Right atrium auricular region (tissue), 2 donors: ENCODE data around the gene CCDC120. TPM values are rescaled to one million over a fixed set of nuclear protein-coding genes. Genes with fewer than 3 reads are reported as not detected.

Experiments used
- DNase-seq: peaks from one replicate; pipeline ENCODE4 v3.0.0-alpha.2; 2019; ENCODE audit warnings: low spot score
- H3K27ac ChIP-seq, 2 donors: fragments of 200-600 bp; sonication (generic); 1 replicate in 1 of 2; 2 replicates in 1 of 2; pipeline ENCODE4 v1.5.1; 2016 to 2019
- H3K27me3 ChIP-seq, 2 donors: fragments of 200-600 bp; sonication (generic); one replicate each; pipeline versions ENCODE4 v1.5.1 to v1.6.0; 2017 to 2019
- H3K36me3 ChIP-seq: fragments of 200-600 bp; sonication (generic); one replicate; pipeline ENCODE4 v1.5.1; 2016
- H3K4me1 ChIP-seq, 2 donors: fragments of 200-600 bp; sonication (generic); one replicate each; pipeline versions ENCODE4 v1.5.1 to v1.6.0; 2017 to 2019
- H3K4me3 ChIP-seq, 2 donors: fragments of 200-600 bp; sonication (generic); 1 replicate in 1 of 2; 2 replicates in 1 of 2; pipeline ENCODE4 v1.5.1; 2017 to 2019; ENCODE audit warnings: mild to moderate bottlenecking in 1 of 2, moderate library complexity in 1 of 2
- H3K9me3 ChIP-seq, 2 donors: fragments of 200-600 bp; sonication (generic); one replicate each; pipeline ENCODE4 v1.5.1; 2019
- total RNA-seq, 2 donors: library from RNA; depleted of rRNA; stranded (reverse); fragments of >200 nt; gene quantifications; one replicate each; pipeline ENCODE4 v1.1.0, GENCODE V29; 2016
- TF ChIP-seq, protein P1 (sequence below), 2 donors: fragments of 200-600 bp; sonication (generic); IDR thresholded peaks; one replicate each; pipeline ENCODE4 v1.5.1; 2019; ENCODE audit warnings: antibody characterized with exemption in 2 of 2

CCDC120 gene
- total RNA-seq, 2 donors from 2014 or later: 1.3 to 2.2 TPM

DNA sequence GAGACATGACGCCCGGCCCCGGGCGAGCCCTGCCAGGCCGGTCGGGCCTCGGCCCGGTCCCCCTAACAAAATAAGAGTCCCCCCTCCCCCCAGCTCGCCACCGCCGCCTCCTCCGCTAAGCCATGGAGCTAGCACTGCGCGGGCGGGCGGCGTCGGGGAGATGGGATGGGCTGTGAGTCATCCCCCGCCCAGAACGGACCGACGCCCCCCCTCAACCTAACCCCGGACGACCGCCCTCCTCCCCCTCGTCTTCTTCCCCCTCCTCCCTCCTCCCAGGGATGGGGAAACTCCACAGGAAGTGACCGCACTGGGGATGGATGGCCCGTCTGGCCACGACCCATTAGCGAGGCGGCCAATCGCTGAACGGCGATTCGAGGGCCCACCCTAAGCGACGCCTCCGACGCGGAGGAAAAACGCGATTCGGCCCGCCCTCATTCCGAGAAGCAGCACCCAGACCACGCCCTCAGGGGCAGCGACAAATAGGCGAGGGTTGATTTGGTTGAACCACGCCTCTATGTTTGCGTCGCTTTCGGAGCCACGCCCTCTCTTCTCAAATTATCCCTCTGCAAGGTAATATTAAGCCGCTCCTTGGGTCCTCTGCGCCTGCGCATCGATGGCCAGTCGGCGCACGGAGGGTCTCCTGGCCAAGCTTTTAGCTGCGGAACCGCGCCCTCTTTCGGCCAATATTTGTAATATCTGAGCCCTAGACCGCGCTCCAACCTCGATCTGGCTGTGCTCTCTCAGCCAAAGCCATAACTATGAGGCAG lies 15.4 kb upstream of the CCDC120 start, which contains the start of gene TFE3:
Gene TFE3, minus strand, starts transcription at position 138 of the 767 bp plus-strand sequence. Its CDS starts 131 bp downstream, at position 7.
- DNase-seq: peak; percentile 99
- TF ChIP-seq, protein P1, sequence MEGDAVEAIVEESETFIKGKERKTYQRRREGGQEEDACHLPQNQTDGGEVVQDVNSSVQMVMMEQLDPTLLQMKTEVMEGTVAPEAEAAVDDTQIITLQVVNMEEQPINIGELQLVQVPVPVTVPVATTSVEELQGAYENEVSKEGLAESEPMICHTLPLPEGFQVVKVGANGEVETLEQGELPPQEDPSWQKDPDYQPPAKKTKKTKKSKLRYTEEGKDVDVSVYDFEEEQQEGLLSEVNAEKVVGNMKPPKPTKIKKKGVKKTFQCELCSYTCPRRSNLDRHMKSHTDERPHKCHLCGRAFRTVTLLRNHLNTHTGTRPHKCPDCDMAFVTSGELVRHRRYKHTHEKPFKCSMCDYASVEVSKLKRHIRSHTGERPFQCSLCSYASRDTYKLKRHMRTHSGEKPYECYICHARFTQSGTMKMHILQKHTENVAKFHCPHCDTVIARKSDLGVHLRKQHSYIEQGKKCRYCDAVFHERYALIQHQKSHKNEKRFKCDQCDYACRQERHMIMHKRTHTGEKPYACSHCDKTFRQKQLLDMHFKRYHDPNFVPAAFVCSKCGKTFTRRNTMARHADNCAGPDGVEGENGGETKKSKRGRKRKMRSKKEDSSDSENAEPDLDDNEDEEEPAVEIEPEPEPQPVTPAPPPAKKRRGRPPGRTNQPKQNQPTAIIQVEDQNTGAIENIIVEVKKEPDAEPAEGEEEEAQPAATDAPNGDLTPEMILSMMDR (IDR thresholded peaks at IDR 0.05): peak; percentile 25 to 71
- H3K9me3 ChIP-seq: peaks cover 0 to 4% of the 10 kb centered on the region in 2 donors
- peak within 1 kb of the TSS; percentile 81 to 93 for H3K4me3 ChIP-seq
- peaks cover 12% of the 10 kb centered on the region for H3K36me3 ChIP-seq
- peak within 1 kb of the TSS; percentile 97 to 99 for H3K27ac ChIP-seq
- no peaks in the 10 kb centered on the region for H3K27me3 ChIP-seq
- peaks cover 0 to 19% of the 10 kb centered on the region in 2 donors for H3K4me1 ChIP-seq

DNA sequence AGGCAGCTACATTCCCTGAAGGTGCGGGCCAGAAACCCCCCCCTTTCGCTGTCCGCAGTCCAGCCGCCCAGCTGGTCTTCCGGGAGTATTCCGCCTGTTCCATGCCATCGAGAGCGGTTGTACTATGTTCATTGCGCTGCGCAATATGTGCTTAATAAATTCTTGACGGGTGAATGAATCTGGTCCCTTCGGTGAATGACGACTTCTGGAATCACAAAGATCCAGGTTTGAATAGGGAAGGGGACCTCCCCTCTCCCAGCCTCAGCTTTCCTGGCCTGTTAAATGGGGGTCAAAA lies 14.9 kb upstream of the CCDC120 start:
- DNase-seq: no peak
- TF ChIP-seq, protein P1 (IDR thresholded peaks at IDR 0.05): no peak
- Histone ChIP-seq H3K27ac (peak overlapping the region; percentile 69 to 79), H3K27me3 (no peaks in the 10 kb centered on the region), H3K36me3 (peaks cover 6% of the 10 kb centered on the region), H3K9me3 (peaks cover 0 to 4% of the 10 kb centered on the region in 2 donors), H3K4me3 (peak overlapping the region in 1 of 2 donors; percentile 15), H3K4me1 (peaks cover 0 to 18% of the 10 kb centered on the region in 2 donors)

DNA sequence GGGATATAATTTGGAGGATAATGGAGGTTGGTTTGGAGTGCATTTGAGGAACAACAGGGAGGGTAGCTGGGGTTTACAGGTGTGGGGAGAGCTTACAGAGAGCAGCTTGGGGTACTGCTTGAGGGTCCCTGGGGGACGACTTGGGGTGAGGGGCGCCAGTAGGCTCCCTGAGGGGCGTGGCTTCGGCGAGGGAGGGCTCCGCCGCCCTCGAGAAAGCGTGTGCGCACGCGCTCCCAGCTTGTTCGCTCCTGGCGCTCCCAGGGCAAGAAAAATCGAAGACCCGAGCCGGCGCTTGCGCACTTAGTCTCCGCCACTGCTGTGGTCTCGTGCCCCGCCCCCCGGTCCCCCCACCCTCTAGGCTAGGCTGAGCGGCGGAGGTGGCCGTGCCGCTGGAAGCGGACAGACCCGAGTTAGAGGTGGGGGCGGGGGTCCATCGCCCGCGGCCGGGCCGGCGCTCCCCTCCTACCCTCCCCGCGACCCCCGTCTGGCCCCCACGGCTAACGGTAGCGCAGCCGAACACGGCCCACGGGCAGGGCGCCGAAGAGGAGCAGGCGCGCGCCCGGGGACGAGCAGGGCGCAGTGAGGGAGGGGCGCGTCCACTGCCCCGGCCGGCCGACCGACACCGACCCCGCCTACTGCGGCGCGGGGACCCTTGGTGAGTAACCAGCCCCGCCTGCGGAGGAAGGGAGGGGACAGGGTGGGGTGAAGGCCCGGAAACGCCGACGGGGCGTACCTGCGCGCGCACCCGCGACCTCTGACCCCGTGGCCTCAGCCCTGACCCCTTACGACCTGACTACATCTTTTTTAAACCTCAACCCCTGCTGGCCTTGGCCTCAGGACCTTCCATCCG lies 5.4 kb upstream of the CCDC120 start:
- H3K4me1 ChIP-seq: no peaks in the 10 kb centered on the region
- DNase-seq: no peak
- no peaks in the 10 kb centered on the region for H3K36me3 ChIP-seq
- H3K27ac ChIP-seq: peak overlapping the region; percentile 79 to 89
- no peaks in the 10 kb centered on the region for H3K27me3 ChIP-seq
- TF ChIP-seq, protein P1 (IDR thresholded peaks at IDR 0.05): no peak
- H3K4me3 ChIP-seq: peak overlapping the region; percentile 63 to 65
- no peaks in the 10 kb centered on the region for H3K9me3 ChIP-seq

DNA sequence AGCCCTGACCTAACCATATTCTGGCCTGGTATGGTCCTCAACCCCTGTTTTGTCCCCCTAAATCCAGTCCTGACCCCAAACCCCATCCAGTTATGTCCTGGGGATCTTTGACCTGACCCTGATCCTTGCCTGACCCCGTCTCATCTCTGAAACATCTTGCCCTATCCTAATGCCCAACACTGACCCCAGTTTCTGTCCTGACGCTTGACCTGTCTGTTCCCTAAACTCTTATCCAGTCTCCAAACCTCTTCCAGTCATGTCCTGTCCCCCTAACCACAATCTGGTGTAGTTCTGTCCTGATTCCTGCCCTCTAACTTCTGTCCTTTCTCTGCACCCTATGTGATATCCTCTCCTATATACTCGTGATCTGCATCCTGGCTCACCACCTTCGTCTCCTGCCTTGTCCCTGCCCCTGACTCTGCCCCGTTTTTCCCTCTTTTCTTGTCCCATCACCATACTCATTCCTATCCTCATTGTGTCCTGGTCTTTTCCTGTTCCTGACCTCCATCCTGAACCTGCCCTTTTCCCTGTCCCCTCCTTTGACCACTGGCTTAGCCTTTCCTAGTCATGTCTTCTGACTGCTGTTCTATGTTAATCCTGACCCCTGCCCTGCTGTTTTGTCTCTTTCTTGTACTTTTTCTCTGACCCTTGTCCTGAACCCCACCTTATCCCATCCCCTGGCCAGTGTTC lies 4.6 kb upstream of the CCDC120 start:
- Histone ChIP-seq H3K4me1 (no peaks in the 10 kb centered on the region), H3K27ac (peak overlapping the region; percentile 79 to 89), H3K4me3 (peak overlapping the region; percentile 63 to 65), H3K36me3 (no peaks in the 10 kb centered on the region), H3K9me3 (no peaks in the 10 kb centered on the region), H3K27me3 (no peaks in the 10 kb centered on the region)
- no peak for DNase-seq
- TF ChIP-seq, protein P1 (IDR thresholded peaks at IDR 0.05): no peak

DNA sequence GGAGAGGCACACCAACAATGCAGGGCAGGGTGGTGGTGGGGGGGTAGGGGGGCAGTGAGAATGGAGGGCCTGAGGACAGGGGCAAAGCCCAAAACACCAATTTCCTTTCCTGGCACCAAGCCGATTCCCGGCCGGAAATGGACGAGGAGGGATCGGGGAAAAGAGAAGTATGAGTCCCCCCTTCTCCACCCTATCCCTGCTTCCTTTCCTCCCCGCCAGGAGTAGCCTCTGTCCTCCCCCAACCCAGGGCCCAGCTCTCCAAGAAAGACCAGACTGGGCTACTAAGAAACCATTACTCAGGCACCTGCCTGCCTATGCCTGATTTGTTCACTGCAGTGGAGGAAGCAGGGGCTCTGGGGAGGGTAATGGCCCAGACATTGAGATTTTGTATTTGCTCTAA lies 402 bp downstream of the CCDC120 start:
- H3K36me3 ChIP-seq: no peaks in the 10 kb centered on the region
- no peaks in the 10 kb centered on the region for H3K27me3 ChIP-seq
- H3K27ac ChIP-seq: no peak overlapping the region
- H3K4me1 ChIP-seq: no peaks in the 10 kb centered on the region
- H3K9me3 ChIP-seq: no peaks in the 10 kb centered on the region
- TF ChIP-seq, protein P1 (IDR thresholded peaks at IDR 0.05): no peak
- DNase-seq: no peak
- no peak overlapping the region for H3K4me3 ChIP-seq
